Fibroblast of lung (primary cell): ENCODE data around the gene PCDHGC3. TPM values are rescaled to one million over a fixed set of nuclear protein-coding genes. Genes with fewer than 3 reads are reported as not detected.

Source experiments
- DNase-seq, 2 donors: peaks; one replicate each; pipeline versions ENCODE4 v3.0.0 to v3.0.0-alpha.2; 2010; ENCODE audit warnings: low read depth in 2 of 2
- H2AFZ ChIP-seq: 2 replicates; pipeline ENCODE4 v1.5.1; 2012; ENCODE audit warnings: low read length, control low read depth, inconsistent platforms
- H3K27ac ChIP-seq: 2 replicates; pipeline ENCODE4 v1.5.1; 2011; ENCODE audit warnings: low read length, control low read depth; ENCODE audit not compliant: insufficient read depth
- H3K27me3 ChIP-seq: 2 replicates; pipeline ENCODE4 v1.5.1; 2011; ENCODE audit warnings: mild to moderate bottlenecking, low read length; ENCODE audit not compliant: control insufficient read depth, insufficient read depth
- H3K36me3 ChIP-seq: 2 replicates; pipeline ENCODE4 v1.5.1; 2011; ENCODE audit warnings: low read length; ENCODE audit not compliant: control insufficient read depth, insufficient read depth
- H3K4me1 ChIP-seq: 2 replicates; pipeline ENCODE4 v1.5.1; 2011; ENCODE audit warnings: low read length; ENCODE audit not compliant: control insufficient read depth, insufficient read depth; ENCODE audit errors: extremely low read depth
- H3K4me2 ChIP-seq: 2 replicates; pipeline ENCODE4 v1.5.1; 2011; ENCODE audit warnings: low read length, control low read depth; ENCODE audit not compliant: insufficient read depth; ENCODE audit errors: extremely low read depth
- H3K4me3 ChIP-seq, 4 experiments: fragments of 200-600 bp in 1 of 4; sonication (generic) in 1 of 4; replicated peaks in 1 of 4; 2 replicates each; pipeline ENCODE4 v1.5.1; 2011 to 2016; ENCODE audit warnings: low read length in 4 of 4, low read depth in 3 of 4, mild to moderate bottlenecking in 3 of 4, control low read depth in 2 of 4, inconsistent platforms in 1 of 4, mixed read lengths in 1 of 4; ENCODE audit not compliant: insufficient read depth in 1 of 4; ENCODE audit errors: control extremely low read depth in 1 of 4
- H3K79me2 ChIP-seq: 2 replicates; pipeline ENCODE4 v1.5.1; 2012; ENCODE audit warnings: mild to moderate bottlenecking, low read length, inconsistent platforms; ENCODE audit not compliant: control insufficient read depth, insufficient read depth
- H3K9ac ChIP-seq: 2 replicates; pipeline ENCODE4 v1.5.1; 2011; ENCODE audit warnings: mild to moderate bottlenecking, low read length, control low read depth; ENCODE audit not compliant: insufficient read depth
- H3K9me3 ChIP-seq: 2 replicates; pipeline ENCODE4 v1.5.1; 2012; ENCODE audit warnings: low read depth, low read length; ENCODE audit not compliant: control insufficient read depth, insufficient read depth
- H4K20me1 ChIP-seq: 2 replicates; pipeline ENCODE4 v1.5.1; 2011; ENCODE audit warnings: low read length; ENCODE audit not compliant: control insufficient read depth, insufficient read depth; ENCODE audit errors: extremely low read depth
- CTCF ChIP-seq, 2 donors: IDR thresholded peaks in 1 of 2; conservative IDR thresholded peaks in 1 of 2; 1 replicate in 1 of 2; 2 replicates in 1 of 2; pipeline ENCODE4 v1.5.1; 2011 to 2012; ENCODE audit warnings: low read length in 2 of 2, control low read depth in 1 of 2, inconsistent platforms in 1 of 2, low read depth in 1 of 2, mild to moderate bottlenecking in 1 of 2
- EZH2 ChIP-seq: IDR thresholded peaks from 2 replicates; pipeline ENCODE4 v1.5.1; 2012; ENCODE audit warnings: low read length, control low read depth, mild to moderate bottlenecking; ENCODE audit errors: missing control alignments
- polyA plus RNA-seq, 2 donors: library from polyadenylated mRNA; depleted of rRNA in 1 of 2; stranded (reverse) in 1 of 2; unstranded in 1 of 2; fragments of >200 nt; gene quantifications; 2 replicates each; pipeline ENCODE4 v1.2.1, GENCODE V29; 2011 to 2012; ENCODE audit warnings: missing spikeins in 1 of 2
- total RNA-seq: library from RNA; depleted of rRNA; stranded (reverse); fragments of >200 nt; gene quantifications from 2 replicates; pipeline ENCODE4 v1.2.1, GENCODE V29; 2014

PCDHGC3 gene
- total and polyA plus RNA-seq, 2 donors (not counting 1 experiment from before 2014, with no cell fraction given), result 59.0 to 109 TPM

GRCh38 chr5:141441571-141442170 lies 34.1 kb upstream of the PCDHGC3 start:
- DNase-seq, result no peak

GRCh38 chr5:141465351-141465750 lies 10.4 kb upstream of the PCDHGC3 start:
- Histone ChIP-seq H3K4me3 (no peak overlapping the region), H3K27me3 (no peaks in the 10 kb centered on the region), H2AFZ (no peak overlapping the region), H3K4me2 (no peak overlapping the region), H3K9me3 (no peaks in the 10 kb centered on the region), H3K79me2 (no peaks in the 10 kb centered on the region), H3K4me1 (no peaks in the 10 kb centered on the region), H3K9ac (no peak overlapping the region), H4K20me1 (no peaks in the 10 kb centered on the region), H3K36me3 (no peaks in the 10 kb centered on the region), H3K27ac (no peak overlapping the region)
- TF ChIP-seq EZH2, result no peak
- TF ChIP-seq CTCF (conservative IDR thresholded peaks at IDR 0.05 in 1 of 2, IDR thresholded peaks at IDR 0.05 in 1 of 2; ENCODE audit: low read depth in 1 of 2, low read length in 2 of 2), result no peak
- DNase-seq, result peak in 1 of 2 donors; percentile 74

More at GRCh38 chr5:141441571-141442170, 34.1 kb upstream of the PCDHGC3 start:
- Histone ChIP-seq H3K36me3 (no peaks in the 10 kb centered on the region), H3K27ac (no peak overlapping the region), H3K9ac (no peak overlapping the region), H4K20me1 (no peaks in the 10 kb centered on the region), H3K27me3 (no peaks in the 10 kb centered on the region), H3K4me1 (no peaks in the 10 kb centered on the region), H3K4me2 (no peak overlapping the region), H3K4me3 (no peak overlapping the region), H3K79me2 (no peaks in the 10 kb centered on the region), H2AFZ (no peak overlapping the region), H3K9me3 (no peaks in the 10 kb centered on the region)
- TF ChIP-seq EZH2 (no peak), CTCF (conservative IDR thresholded peaks at IDR 0.05 in 1 of 2, IDR thresholded peaks at IDR 0.05 in 1 of 2; ENCODE audit: low read depth in 1 of 2, low read length in 2 of 2) (no peak)

- no peaks in the 10 kb centered on the region for H3K27me3 ChIP-seq
- H3K4me2 ChIP-seq, result peak overlapping the region; percentile 89
- H3K9me3 ChIP-seq, result no peaks in the 10 kb centered on the region
- TF ChIP-seq CTCF (conservative IDR thresholded peaks at IDR 0.05 in 1 of 2, IDR thresholded peaks at IDR 0.05 in 1 of 2; ENCODE audit: low read depth in 1 of 2, low read length in 2 of 2) (no peak), EZH2 (no peak)
- peak; percentile 84 to 85 for DNase-seq
- H3K27ac ChIP-seq, result peak overlapping the region; percentile 83
- H2AFZ ChIP-seq, result peak overlapping the region; percentile 51
- peak overlapping the region; percentile 75 for H3K9ac ChIP-seq
- H3K4me3 ChIP-seq, result peak overlapping the region; percentile 76 to 95 (median 84)
- H3K36me3 ChIP-seq, result peaks cover 1% of the 10 kb centered on the region
- peaks cover 29% of the 10 kb centered on the region for H3K79me2 ChIP-seq
- peaks cover 14% of the 10 kb centered on the region for H3K4me1 ChIP-seq
- H4K20me1 ChIP-seq, result peaks cover 3% of the 10 kb centered on the region
Observed at GRCh38 chr5:141476132-141476911, 556 bp downstream of the PCDHGC3 start.
